Fibroblast of skin of right quadriceps (primary cell): ENCODE data around the gene SAFB.
A peak's percentile ranks its signal among the peaks of the same experiment; 100 is the strongest.
"Not testable (repeated sequence)": the region's sequence is repeated elsewhere in the genome, so short reads cannot be mapped to it uniquely, and the experiment has no call there.

Source experiments
- DNase-seq: peaks from one replicate; pipeline ENCODE4 v3.0.0-alpha.2; 2013

The SAFB gene

GRCh38 chr19:5688262-5688881 is 65.5 kb downstream of the SAFB start:
- not testable (repeated sequence) for DNase-seq

GRCh38 chr19:5690125-5690954 is 67.5 kb downstream of the SAFB start, which contains the start of gene RPL36:
RPL36 (plus strand) TSS chr19:5690295; CDS start chr19:5690508, 213 bp downstream.
- peak; percentile 95 for DNase-seq

GRCh38 chr19:5690955-5691821 is 68.3 kb downstream of the SAFB start:
- peak; percentile 39 for DNase-seq

- DNase-seq = no peak
These were observed 69.2 kb downstream of the SAFB start for GRCh38 chr19:5691822-5692722.

- DNase-seq = no peak
These were observed 69.9 kb downstream of the SAFB start for GRCh38 chr19:5692723-5693194.

- DNase-seq = no peak
These were observed 70.6 kb downstream of the SAFB start for GRCh38 chr19:5693195-5694166.

GRCh38 chr19:5694167-5694955 is 71.5 kb downstream of the SAFB start:
- no peak for DNase-seq

- DNase-seq = no peak
These were observed 72.2 kb downstream of the SAFB start for GRCh38 chr19:5694956-5695648.

- DNase-seq = no peak
These were observed 72.8 kb downstream of the SAFB start for GRCh38 chr19:5695649-5696195.

- no peak for DNase-seq
These were observed 73.5 kb downstream of the SAFB start for GRCh38 chr19:5696196-5697021.

- no peak for DNase-seq
These were observed 74.4 kb downstream of the SAFB start for GRCh38 chr19:5697022-5697889.

GRCh38 chr19:5697890-5698634 is 75.2 kb downstream of the SAFB start:
- no peak for DNase-seq

- no peak for DNase-seq
These were observed 75.9 kb downstream of the SAFB start for GRCh38 chr19:5698635-5699422.

- no peak for DNase-seq
These were observed 77.7 kb downstream of the SAFB start for GRCh38 chr19:5700455-5701092.

GRCh38 chr19:5702053-5702410 is 79.1 kb downstream of the SAFB start:
- not testable (repeated sequence) for DNase-seq
